H9 (cell line): ENCODE measurements around the gene CCDC194. TPM values are rescaled to one million over a fixed set of nuclear protein-coding genes. Genes with fewer than 3 reads are reported as not detected.
A peak's percentile ranks its signal among the peaks of the same experiment; 100 is the strongest.

Experiments used
- DNase-seq: peaks from one replicate; pipeline ENCODE4 v3.0.0-alpha.2; 2017
- H2AFZ ChIP-seq: one replicate; pipeline ENCODE4 v1.6.1; 2013; ENCODE audit warnings: mild to moderate bottlenecking, low read length, control low read depth, moderate library complexity
- H2AK5ac ChIP-seq: 2 replicates; pipeline ENCODE4 v1.6.1; 2013; ENCODE audit warnings: low read length, control low read depth, mixed read lengths; ENCODE audit not compliant: insufficient read length
- H2BK120ac ChIP-seq: one replicate; pipeline ENCODE4 v1.6.1; 2013; ENCODE audit warnings: low read depth, mild to moderate bottlenecking, low read length, control low read depth, inconsistent platforms; ENCODE audit not compliant: poor library complexity, severe bottlenecking
- H2BK12ac ChIP-seq: 2 replicates; pipeline ENCODE4 v1.6.1; 2013; ENCODE audit warnings: low read length, control low read depth, mixed read lengths, low read depth; ENCODE audit not compliant: insufficient read length
- H2BK15ac ChIP-seq: 2 replicates; pipeline ENCODE4 v1.6.1; 2013; ENCODE audit warnings: low read depth, low read length, control low read depth
- H2BK20ac ChIP-seq: one replicate; pipeline ENCODE4 v1.6.1; 2013; ENCODE audit warnings: low read depth, mild to moderate bottlenecking, low read length, control low read depth, inconsistent platforms; ENCODE audit not compliant: poor library complexity, severe bottlenecking
- H2BK5ac ChIP-seq: 2 replicates; pipeline ENCODE4 v1.6.1; 2013; ENCODE audit warnings: low read length, control low read depth, mixed read lengths; ENCODE audit not compliant: insufficient read length
- H3K14ac ChIP-seq: 2 replicates; pipeline ENCODE4 v1.6.1; 2013; ENCODE audit warnings: low read length, control low read depth; ENCODE audit not compliant: insufficient read depth
- H3K18ac ChIP-seq: 2 replicates; pipeline ENCODE4 v1.6.1; 2013; ENCODE audit warnings: low read depth, mild to moderate bottlenecking, mixed read lengths, low read length, control low read depth; ENCODE audit not compliant: insufficient read length
- H3K23ac ChIP-seq: 2 replicates; pipeline ENCODE4 v1.6.1; 2013; ENCODE audit warnings: low read length, control low read depth, mixed read lengths, low read depth; ENCODE audit not compliant: insufficient read length
- H3K23me2 ChIP-seq: 2 replicates; pipeline ENCODE4 v1.6.1; 2013; ENCODE audit warnings: low read depth, mild to moderate bottlenecking, mixed read lengths, low read length, control low read depth; ENCODE audit not compliant: insufficient read length, poor library complexity, severe bottlenecking
- H3K27ac ChIP-seq: 2 replicates; pipeline ENCODE4 v1.5.1; 2013; ENCODE audit warnings: low read length, control low read depth, mixed read lengths, low read depth; ENCODE audit not compliant: insufficient read length
- H3K27me3 ChIP-seq: 2 replicates; pipeline ENCODE4 v1.6.1; 2013; ENCODE audit warnings: low read length, control low read depth, inconsistent platforms; ENCODE audit not compliant: insufficient read depth
- H3K4ac ChIP-seq: 2 replicates; pipeline ENCODE4 v1.6.1; 2013; ENCODE audit warnings: low read depth, mild to moderate bottlenecking, control low read depth, inconsistent platforms, low read length, moderate library complexity
- H3K4me1 ChIP-seq: 2 replicates; pipeline ENCODE4 v1.6.1; 2013; ENCODE audit warnings: low read length, control low read depth, inconsistent platforms; ENCODE audit not compliant: insufficient read depth
- H3K4me2 ChIP-seq: 2 replicates; pipeline ENCODE4 v1.6.1; 2013; ENCODE audit warnings: low read length, control low read depth, mixed read lengths; ENCODE audit not compliant: insufficient read length, insufficient read depth
- H3K56ac ChIP-seq: 2 replicates; pipeline ENCODE4 v1.6.1; 2013; ENCODE audit warnings: low read depth, mild to moderate bottlenecking, mixed read lengths, low read length, control low read depth; ENCODE audit not compliant: insufficient read length
- H3K79me1 ChIP-seq: 2 replicates; pipeline ENCODE4 v1.6.1; 2013; ENCODE audit warnings: low read depth, mild to moderate bottlenecking, moderate library complexity, low read length, control low read depth, inconsistent platforms; ENCODE audit not compliant: insufficient read depth, poor library complexity, severe bottlenecking
- H3K79me2 ChIP-seq: 2 replicates; pipeline ENCODE4 v1.6.1; 2013; ENCODE audit warnings: low read length, control low read depth, inconsistent platforms; ENCODE audit not compliant: insufficient read depth
- H3K9ac ChIP-seq: 2 replicates; pipeline ENCODE4 v1.6.1; 2013; ENCODE audit warnings: low read length, control low read depth, mixed read lengths; ENCODE audit not compliant: insufficient read length; ENCODE audit errors: extremely low read depth
- H3K9me3 ChIP-seq: one replicate; pipeline ENCODE4 v1.6.1; 2013; ENCODE audit warnings: low read depth, low read length, inconsistent platforms; ENCODE audit not compliant: control insufficient read depth
- H3T11ph ChIP-seq: one replicate; pipeline ENCODE4 v1.6.1; 2013; ENCODE audit warnings: mild to moderate bottlenecking, low read length, control low read depth, inconsistent platforms
- H4K20me1 ChIP-seq: one replicate; pipeline ENCODE4 v1.6.1; 2013; ENCODE audit not compliant: control insufficient read depth, insufficient read length, insufficient read depth
- H4K5ac ChIP-seq: 2 replicates; pipeline ENCODE4 v1.6.1; 2013; ENCODE audit warnings: low read depth, mild to moderate bottlenecking, mixed read lengths, low read length, control low read depth; ENCODE audit not compliant: insufficient read length
- H4K8ac ChIP-seq: replicated peaks from 2 replicates; pipeline ENCODE4 v1.6.1; 2013; ENCODE audit warnings: low read length, control low read depth, mixed read lengths, low read depth; ENCODE audit not compliant: insufficient read length
- H4K91ac ChIP-seq: 2 replicates; pipeline ENCODE4 v1.6.1; 2013; ENCODE audit warnings: low read depth, mild to moderate bottlenecking, moderate library complexity, mixed read lengths, low read length, control low read depth; ENCODE audit not compliant: insufficient read length
- H3K27ac Mint-ChIP-seq, 3 experiments: 2 replicates in 2 of 3; 3 replicates in 1 of 3; pipeline ENCODE4 v1.8.0; 2020 to 2021; ENCODE audit warnings: mixed read lengths in 3 of 3, mild to moderate bottlenecking in 1 of 3, moderate library complexity in 1 of 3
- H3K27me3 Mint-ChIP-seq: 2 replicates; pipeline ENCODE4 v1.8.0; 2021; ENCODE audit warnings: low read depth, mild to moderate bottlenecking, moderate library complexity, mixed read lengths
- H3K36me3 Mint-ChIP-seq, 3 experiments: 2 replicates in 2 of 3; 3 replicates in 1 of 3; pipeline ENCODE4 v1.8.0; 2020 to 2021; ENCODE audit warnings: low read depth in 3 of 3, mixed read lengths in 3 of 3; ENCODE audit not compliant: insufficient read depth in 1 of 3
- H3K4me1 Mint-ChIP-seq, 2 experiments: 2 replicates each; pipeline ENCODE4 v1.8.0; 2020; ENCODE audit warnings: mixed read lengths in 2 of 2
- H3K4me3 Mint-ChIP-seq, 2 experiments: 2 replicates in 1 of 2; 3 replicates in 1 of 2; pipeline ENCODE4 v1.8.0; 2020 to 2021; ENCODE audit warnings: mild to moderate bottlenecking in 2 of 2, mixed read lengths in 2 of 2, moderate library complexity in 1 of 2
- H3K9me3 Mint-ChIP-seq, 2 experiments: 2 replicates in 1 of 2; 3 replicates in 1 of 2; pipeline ENCODE4 v1.8.0; 2020; ENCODE audit warnings: mild to moderate bottlenecking in 2 of 2, mixed read lengths in 2 of 2, moderate library complexity in 1 of 2
- WGBS: extraction: QIAGEN DNeasy Blood & Tissue Kit; methylation state at CpG from one replicate; pipeline ENCODE4 v1.1.7; 2013; ENCODE audit warnings: missing lambda C conversion rate, low lambda C conversion rate, mixed read lengths; ENCODE audit not compliant: insufficient read length; ENCODE audit errors: extremely low coverage; 5-methylcytosine and 5-hydroxymethylcytosine counted together
- total RNA-seq: library from RNA; stranded (reverse); gene quantifications from 2 replicates; pipeline ENCODE4 v1.2.1, GENCODE V29; 2021
- TF ChIP-seq, protein P1 (sequence below): fragments of 200-600 bp; sonication (generic); conservative IDR thresholded peaks from 3 replicates; pipeline ENCODE4 v1.8.0; 2021; ENCODE audit warnings: antibody characterized with exemption, mild to moderate bottlenecking

The CCDC194 gene
- total RNA-seq, 1 experiment from 2014 or later: 0.68 TPM

DNA sequence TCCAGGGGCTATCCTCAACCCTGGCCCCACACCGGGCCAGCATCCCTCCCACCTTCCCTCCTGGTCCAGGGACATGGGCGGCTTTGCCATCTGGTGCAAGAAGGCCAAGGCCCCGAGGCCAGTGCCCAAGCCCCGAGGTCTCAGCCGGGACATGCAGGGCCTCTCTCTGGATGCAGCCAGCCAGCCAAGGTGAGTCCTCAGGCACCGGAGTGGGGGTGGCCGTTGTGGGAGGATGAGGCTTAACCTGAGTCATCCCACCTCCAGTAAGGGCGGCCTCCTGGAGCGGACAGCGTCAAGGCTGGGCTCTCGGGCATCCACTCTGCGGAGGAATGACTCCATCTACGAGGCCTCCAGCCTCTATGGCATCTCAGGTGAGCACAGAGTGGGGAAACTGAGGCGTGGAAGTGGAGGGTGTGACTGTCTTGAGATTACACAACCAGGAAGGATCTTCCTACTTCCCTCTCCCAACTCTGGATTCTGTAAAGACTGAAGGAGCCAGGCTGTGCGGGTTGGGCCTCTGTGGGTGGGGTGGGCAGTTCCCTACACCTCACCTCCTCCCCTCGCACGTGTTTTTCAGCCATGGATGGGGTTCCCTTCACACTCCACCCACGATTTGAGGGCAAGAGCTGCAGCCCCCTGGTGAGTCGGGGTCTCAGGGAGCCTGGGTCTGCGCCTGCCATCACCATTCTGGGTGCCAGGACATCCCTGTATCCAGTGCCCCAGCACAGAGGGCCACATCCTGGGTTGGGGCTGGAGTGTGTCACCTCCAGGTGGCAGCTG is 29.6 kb upstream of the CCDC194 start:
- Histone ChIP-seq H3K79me1 (no peaks in the 10 kb centered on the region), H4K91ac (no peak overlapping the region), H3K14ac (no peak overlapping the region), H3K79me2 (no peaks in the 10 kb centered on the region), H3K4ac (no peak overlapping the region), H2BK5ac (no peak overlapping the region), H3T11ph (no peak overlapping the region), H3K9me3 (no peaks in the 10 kb centered on the region), H4K5ac (no peak overlapping the region), H3K9ac (no peak overlapping the region), H4K8ac (no peak overlapping the region), H2BK20ac (no peak overlapping the region), H3K27ac (no peak overlapping the region), H3K4me1 (no peaks in the 10 kb centered on the region; the same call in 1 of the 2 replicates), H4K20me1 (no peaks in the 10 kb centered on the region), H3K23ac (no peak overlapping the region), H2BK12ac (no peak overlapping the region), H3K4me2 (no peak overlapping the region), H3K23me2 (peaks cover 11% of the 10 kb centered on the region), H2AK5ac (no peak overlapping the region), H3K56ac (no peak overlapping the region), H2BK15ac (no peak overlapping the region), H3K18ac (no peak overlapping the region), H3K27me3 (no peaks in the 10 kb centered on the region), H2BK120ac (no peak overlapping the region), H2AFZ (no peak overlapping the region)
- H3K27me3 Mint-ChIP-seq: no peaks in the 10 kb centered on the region; the same call in 1 of the 2 replicates
- H3K4me1 Mint-ChIP-seq: peaks cover 19 to 30% of the 10 kb centered on the region in 2 experiments
- no peaks in the 10 kb centered on the region for H3K9me3 Mint-ChIP-seq
- no peak for DNase-seq
- H3K4me3 Mint-ChIP-seq: peak overlapping the region; percentile 24 to 27; a peak in 2 of 5 replicates
- peaks cover 0 to 8% (median 4%) of the 10 kb centered on the region in 3 experiments; a peak in 2 of 7 replicates for H3K36me3 Mint-ChIP-seq
- WGBS: no CpG with 5 or more reads among the region's 20 CpGs
- TF ChIP-seq, protein P1, sequence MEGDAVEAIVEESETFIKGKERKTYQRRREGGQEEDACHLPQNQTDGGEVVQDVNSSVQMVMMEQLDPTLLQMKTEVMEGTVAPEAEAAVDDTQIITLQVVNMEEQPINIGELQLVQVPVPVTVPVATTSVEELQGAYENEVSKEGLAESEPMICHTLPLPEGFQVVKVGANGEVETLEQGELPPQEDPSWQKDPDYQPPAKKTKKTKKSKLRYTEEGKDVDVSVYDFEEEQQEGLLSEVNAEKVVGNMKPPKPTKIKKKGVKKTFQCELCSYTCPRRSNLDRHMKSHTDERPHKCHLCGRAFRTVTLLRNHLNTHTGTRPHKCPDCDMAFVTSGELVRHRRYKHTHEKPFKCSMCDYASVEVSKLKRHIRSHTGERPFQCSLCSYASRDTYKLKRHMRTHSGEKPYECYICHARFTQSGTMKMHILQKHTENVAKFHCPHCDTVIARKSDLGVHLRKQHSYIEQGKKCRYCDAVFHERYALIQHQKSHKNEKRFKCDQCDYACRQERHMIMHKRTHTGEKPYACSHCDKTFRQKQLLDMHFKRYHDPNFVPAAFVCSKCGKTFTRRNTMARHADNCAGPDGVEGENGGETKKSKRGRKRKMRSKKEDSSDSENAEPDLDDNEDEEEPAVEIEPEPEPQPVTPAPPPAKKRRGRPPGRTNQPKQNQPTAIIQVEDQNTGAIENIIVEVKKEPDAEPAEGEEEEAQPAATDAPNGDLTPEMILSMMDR: no peak
- H3K27ac Mint-ChIP-seq: no peak overlapping the region; a peak in 1 of 7 replicates
